HG03280 (cell line): ENCODE measurements around the gene BCL2L12.

Experiments used
- ATAC-seq: cut with Tn5 transposase; IDR thresholded peaks from one replicate; pipeline ENCODE4 v1.9.1; 2021; ENCODE audit warnings: mild to moderate bottlenecking, moderate library complexity; ENCODE audit not compliant: unreplicated experiment

Gene BCL2L12

DNA sequence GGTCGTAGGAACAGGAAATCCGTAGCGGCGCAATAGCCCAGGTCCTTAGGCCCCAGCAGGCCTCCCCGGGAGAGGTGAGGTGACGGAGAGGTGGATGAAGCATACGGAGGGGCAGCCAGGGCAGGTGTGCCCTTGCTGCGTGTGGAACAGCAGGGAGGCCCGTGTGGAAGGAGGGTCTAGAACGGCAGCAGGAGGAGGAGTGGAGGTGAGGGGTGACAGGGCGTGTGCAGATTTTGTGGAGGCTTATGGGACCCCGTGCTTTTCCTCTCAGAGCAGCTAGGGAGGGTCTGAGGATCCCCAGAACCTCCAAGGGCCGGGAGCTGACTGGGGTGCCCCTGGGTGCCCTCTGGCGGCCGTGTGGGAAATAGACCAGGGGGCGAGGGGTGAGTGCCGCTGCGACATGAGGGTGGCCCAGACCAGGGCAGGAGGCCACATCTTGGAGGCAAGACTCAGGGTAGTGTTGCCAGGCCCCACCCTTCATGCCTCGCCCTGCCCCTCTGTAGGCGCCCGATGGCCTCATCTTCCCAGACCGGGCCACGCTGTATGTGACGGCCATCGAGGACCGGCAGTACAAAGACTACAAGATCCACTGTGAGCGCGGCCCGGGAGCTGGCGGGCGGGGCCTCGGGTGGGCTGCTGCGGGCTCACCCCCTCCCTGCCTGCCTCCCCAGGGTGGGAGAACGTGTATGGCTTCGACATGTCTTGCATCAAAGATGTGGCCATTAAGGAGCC is 18.7 kb downstream of the BCL2L12 start:
- no peak for ATAC-seq

DNA sequence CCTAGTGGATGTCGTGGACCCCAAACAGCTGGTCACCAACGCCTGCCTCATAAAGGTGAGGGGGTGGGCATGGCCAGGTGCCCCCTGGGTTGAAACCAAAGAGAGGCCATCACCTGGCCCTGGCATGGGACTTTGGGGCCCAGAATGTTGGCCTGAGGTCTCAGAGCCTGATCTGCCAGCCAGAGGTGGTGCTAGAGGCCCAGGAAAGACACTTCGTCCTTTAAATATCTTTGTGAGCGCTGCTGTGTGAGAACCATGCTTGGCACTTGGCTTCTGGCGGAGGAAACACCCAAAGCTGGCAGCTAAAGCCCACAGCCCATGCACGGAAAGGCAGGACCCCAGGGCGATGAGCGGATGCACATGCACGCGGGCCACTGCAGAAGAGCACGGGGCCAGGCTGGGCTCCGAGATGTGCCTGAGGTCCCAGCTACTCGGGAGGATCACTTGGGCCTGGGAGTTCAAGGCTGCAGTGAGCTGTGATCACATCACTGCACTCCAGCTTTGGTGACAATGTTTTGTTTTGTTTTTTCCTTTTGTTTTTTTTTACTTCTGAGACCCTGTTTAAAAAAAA is 19.3 kb downstream of the BCL2L12 start:
- ATAC-seq: no peak

DNA sequence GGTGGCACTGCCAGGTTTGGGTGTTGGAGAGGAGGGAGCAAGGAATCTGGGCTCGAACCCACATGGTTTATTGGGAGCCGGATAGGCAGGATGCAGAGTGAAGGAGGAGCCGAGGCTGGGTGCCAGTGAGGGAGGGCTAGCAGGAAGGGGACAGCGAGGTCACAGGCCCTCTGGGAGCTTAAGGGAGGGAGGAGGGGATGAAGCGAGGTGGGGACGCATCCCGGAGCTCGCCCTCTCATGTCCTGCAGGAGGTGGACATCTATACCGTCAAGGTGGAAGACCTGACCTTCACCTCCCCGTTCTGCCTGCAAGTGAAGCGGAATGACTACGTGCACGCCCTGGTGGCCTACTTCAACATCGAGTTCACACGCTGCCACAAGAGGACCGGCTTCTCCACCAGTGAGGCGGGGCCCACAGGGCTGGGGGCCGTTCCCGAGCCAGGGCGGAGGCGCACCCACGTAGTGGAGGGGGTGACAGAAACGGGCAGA is 20.2 kb downstream of the BCL2L12 start:
- ATAC-seq: no peak

DNA sequence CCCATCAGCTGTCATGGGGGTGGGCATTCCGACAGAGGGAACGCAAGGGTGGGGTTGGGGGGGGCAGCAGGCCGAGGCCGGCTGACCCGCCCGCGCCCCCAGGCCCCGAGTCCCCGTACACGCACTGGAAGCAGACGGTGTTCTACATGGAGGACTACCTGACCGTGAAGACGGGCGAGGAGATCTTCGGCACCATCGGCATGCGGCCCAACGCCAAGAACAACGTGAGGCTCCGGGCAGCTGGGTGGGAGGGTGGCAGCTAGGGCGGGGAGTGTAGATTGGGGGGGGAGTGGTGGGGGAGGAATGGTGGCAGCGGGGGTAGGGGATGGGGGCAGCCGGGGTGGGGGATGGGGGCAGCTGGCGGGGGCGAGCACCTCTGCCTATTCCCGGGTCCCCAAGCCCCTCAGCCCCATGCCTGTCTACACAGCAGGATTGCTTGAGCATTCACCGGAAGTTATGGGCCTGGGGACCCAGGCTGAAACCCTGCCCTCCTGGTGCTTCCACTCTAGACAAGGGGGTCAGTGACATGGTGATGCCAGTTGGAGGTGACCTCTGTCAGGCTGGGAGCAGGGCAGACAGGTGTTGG is 20.9 kb downstream of the BCL2L12 start:
- ATAC-seq: no peak

DNA sequence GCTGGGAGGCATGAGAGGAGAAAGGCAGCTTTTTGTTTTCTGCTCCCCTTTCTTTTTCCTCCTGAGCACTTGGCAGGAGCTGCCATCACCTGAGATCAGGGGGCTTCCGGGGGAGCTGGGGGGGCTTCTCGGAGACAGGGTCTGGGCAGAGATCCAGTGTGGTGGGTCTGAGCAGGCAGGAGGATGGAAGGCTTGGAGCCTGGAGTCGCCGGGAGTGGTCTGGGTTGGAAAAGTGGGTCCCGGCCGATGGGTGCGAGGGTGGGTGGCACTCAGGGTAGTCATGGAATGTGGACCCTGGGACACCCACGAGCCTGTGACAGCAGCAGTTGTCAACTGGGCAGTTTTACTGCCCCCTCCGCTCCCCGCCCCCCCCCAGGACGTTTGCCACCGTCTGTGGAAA is 21.4 kb downstream of the BCL2L12 start:
- ATAC-seq: no peak

DNA sequence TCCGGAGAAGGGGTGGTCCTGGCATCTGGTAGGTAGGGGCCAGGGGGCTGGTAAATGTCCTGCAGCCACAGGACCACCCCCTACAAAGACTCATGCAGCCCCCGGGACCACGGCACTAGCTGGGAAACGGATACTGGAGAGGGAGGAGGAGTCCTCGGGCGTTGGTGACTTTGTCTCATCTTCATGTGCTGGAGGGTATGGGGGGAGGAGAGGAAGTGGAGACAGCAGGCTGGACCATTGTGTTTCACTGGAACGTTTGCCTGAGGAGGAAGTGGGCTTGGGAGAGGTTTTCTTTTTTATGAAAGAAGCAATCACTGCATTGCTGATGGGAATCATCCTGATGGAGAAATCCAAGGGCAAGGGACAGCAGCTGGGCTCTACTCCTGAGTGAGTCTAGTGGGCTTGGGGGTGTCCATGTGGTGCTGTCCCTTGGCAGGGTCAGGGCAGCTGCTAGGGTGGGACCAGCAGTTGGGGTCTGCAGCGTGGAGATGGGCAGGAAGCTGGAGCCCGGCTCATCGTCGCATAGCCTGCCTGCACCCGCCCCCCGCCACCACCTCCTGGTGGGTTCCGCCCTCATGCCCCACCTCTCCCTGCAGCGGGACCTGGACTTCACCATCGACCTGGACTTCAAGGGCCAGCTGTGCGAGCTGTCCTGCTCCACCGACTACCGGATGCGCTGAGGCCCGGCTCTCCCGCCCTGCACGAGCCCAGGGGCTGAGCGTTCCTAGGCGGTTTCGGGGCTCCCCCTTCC is 22.0 kb downstream of the BCL2L12 start:
- ATAC-seq: no peak

DNA sequence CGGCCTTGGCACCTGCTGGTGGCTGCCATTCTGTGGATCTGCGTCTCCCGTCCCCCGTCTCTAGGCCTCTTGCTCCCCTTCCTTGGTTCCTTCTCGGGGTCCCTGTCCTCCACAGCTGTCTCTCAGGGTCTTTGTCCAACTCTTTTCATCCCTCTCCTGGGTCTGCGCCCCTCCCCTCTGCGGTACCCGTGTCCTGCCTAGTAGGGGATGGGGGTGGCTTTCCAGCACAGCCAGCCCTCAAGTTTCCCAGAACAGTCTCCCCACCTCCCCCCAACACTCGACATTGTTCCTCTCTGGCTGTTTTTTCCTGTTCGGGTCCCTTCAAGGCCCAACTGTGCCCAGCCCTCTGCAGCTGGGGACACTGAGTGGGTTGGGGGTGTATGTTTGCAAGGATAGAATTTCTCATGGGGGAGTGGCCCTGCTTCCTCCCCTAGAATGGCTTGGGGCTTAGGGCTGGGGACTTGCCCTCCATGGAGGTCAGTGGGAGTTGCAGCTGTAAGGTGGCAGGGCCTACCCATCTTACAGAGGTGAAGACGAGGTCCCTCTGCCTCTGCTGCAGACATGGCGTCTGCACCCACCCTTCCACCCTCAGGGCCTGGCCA is 22.9 kb downstream of the BCL2L12 start:
- ATAC-seq: no peak

DNA sequence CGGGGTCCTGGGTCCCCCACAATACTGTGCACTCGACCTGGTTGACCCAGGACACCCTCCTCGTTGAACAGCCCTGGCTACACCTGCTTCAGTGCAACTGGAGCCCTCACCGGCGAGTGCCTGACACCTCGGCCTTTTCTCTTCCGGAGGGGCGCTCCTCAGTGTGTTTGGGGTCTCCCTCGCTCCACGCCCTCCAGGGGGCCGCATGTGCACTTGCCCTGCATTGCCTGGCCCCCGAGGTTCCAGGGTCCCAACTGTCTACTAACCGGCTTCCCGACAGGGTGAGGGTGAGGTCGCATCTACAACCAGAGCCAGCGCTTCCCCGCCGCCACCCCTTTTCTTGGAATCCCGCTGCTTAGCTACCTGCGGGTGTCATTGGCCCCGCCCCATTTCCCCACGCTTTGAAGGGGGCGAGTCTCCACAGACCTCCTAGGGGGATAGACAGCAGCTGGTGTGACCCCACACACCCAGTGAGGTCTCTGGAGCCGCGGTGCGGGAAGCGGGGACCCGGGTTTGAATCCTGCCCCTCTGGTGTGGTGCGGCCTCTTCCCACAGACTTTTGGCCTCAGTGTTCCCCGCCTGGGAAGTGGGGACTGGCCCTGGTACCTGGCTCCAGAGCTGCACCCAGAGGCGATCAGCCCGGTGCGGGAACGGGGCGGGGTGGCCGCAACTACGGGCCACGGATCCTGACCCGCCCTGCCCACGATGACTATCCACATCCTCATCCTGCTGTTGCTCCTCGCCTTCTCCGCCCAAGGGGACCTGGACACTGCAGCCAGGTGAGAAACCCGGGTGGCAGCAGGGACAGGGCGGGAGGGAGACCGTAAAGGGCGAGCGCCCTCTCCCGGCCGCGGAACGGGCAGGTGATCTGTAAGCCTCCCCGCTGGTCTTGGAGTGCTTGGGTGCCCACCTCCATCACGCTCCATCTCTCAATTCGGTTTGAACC is 23.7 kb downstream of the BCL2L12 start, which contains the start of gene ADM5:
Gene ADM5, plus strand, starts transcription at position 462 of the 946 bp plus-strand sequence. Its CDS starts 244 bp downstream, at position 706.
- ATAC-seq: no peak

DNA sequence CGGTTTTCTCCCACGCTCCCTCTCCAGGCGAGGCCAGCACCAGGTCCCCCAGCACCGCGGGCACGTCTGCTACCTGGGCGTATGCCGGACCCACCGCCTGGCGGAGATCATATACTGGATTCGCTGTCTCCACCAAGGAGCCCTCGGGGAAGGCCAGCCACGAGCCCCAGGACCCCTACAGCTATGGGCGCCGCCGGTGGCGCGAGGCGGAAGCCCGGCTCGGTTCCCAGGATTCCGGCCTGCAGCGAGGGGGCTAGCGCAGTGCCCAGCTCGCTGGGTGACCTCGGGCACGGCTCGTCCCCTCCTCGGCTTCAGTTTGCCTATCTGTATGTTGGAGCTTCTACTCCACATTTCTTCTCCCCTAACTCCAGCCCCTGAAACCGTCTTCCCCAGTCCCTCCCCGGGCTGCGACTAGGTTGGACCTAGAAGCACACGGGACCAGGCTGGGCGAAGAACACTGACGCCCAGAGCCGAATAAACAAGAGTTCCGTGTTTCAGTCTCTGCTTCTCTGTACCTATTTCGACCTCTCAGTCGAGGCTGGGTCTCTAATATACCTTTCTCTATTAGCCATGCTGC is 24.4 kb downstream of the BCL2L12 start:
- no peak for ATAC-seq

DNA sequence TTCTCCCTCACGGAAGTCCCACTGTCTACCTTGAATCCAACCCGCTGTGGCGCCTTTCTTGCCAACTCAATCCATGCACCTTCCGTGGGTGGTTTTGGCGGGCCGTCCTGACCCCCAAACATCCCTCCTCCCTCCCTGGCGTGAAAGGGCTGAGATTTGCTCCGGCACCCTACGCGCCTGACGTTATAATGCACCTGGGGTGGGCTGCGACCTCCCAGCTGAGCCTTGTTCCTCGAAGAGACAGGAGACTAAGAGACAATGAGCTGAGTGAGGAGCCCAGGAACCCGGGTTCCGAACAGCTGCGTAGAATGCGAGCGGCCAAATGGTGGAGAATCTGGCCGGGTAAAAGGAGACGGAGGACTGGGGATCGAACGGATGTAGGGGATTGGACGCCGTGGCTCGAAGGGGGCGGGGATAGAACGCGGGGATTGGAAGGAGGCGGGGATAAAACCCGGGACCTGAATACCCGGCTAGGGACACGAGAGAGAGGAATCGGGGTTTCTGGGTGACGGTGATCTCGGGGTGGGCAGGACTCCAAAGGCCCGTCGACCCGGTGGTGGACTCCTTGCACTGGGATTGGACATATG is 25.0 kb downstream of the BCL2L12 start, which contains the start of gene CPT1C:
Gene CPT1C, plus strand, starts transcription at position 461 of the 587 bp plus-strand sequence. CDS start 1,137 bp downstream, outside the sequence.
- ATAC-seq: no peak

DNA sequence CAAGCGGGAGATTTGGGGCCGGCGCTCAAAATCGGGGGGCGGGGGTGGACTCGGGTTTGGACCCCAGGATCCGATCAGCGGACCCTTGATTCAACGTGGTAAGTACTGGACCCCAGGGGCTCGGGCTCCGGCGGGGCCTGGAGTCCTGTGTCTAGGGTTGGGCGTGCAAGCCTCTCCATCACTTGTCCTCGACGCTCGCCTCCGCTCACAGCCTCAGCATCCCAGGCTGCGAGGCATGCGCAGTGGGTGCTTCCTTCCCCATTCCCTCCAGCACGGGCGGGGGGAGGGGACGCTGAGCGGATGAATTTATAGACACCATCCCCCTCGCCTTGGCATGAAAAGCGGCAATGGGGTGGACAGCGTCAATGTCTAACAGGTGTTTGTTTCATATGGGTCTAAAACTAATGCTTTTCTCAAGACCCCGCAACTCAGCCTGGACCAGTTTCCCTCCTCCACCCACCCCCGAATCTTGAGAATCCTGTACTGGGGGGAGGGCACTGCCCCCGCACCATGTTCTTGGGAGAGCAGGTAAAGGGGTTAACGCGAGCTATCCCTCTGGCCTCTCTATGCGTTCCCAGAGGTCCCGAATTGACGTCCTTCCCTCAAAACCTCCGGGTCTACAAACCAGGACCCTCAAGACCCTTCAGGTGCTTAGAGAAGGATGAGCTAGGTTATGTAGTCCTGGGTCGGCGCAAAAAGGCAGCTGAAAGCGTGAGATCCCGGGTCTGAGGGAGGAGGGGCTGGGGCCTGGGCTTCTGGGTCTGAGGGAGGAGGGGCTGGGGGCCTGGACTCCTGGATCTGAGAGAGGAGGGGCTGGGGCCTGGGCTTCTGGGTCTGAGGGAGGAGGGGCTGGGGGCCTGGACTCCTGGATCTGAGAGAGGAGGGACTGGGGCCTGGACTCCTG is 25.8 kb downstream of the BCL2L12 start:
- ATAC-seq: no peak

DNA sequence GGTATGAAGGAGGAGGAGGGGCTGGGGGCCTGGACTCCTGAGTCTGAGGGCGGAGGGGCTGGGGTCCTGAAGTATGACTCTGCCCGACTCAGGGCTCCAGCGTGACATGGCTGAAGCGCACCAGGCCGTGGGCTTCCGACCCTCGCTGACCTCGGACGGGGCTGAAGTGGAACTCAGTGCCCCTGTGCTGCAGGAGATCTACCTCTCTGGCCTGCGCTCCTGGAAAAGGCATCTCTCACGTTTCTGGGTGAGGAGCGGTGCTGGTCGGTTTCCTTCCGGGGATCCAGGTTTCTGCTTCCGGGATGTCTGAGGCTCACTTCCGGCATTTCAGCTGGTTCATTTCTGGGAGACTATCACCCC is 26.4 kb downstream of the BCL2L12 start:
- no peak for ATAC-seq

DNA sequence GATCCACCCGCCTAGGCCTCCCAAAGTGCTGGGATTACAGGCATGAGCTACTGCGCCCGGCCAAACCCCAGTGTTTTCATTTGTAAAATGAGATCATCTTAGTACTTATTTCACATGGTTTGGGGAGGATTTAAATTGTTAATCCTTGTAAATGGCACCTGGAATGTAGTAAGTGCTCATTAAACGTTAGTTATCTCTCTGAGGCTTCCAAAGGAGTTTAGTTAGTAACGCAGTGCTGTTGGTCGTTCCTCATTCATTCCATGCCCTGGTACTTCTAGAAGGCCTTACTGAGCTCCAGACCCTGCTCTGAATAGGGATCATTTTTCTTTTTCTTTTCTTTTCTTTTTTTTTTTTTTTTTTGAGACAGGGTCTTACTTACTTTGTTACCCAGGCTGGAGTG is 30.4 kb downstream of the BCL2L12 start:
- ATAC-seq: no peak

DNA sequence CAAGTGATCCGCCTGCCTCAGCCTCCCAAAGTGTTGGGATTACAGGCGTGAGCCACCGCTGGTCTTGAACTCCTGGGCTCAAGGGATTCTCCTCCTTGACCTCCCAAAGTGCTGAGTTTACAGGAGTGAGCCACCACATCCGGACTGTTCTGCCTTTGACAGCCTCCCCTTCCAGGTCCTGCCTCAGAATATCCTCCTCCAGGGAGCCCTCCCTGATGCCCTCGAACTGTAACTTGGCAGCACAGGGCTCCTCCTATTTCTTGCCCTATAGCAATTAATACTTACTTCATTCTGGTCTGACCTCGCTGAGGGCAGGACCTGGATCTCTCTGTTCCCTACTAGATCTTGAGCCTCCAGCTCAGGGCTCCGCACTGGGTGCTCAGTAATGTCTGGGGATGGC is 31.1 kb downstream of the BCL2L12 start:
- no peak for ATAC-seq

DNA sequence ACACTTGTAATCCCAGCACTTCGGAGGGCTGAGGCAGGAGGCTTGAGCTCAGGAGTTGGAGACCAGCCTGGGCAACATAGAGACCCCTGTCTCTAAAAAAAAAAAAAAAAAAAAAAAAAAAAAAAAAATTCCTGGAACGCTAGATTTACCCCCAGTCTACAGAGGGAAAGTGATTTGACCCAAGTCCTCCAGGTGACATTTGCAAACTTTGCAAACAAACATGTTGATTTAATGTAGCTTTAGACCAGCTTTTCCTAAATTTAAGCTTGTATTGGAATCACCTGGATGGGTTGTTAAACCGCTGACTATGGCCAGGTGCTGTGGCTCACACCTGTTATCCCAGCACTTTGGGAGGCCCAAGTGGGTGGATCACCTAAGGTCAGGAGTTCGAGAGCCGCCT is 33.6 kb downstream of the BCL2L12 start:
- no peak for ATAC-seq

DNA sequence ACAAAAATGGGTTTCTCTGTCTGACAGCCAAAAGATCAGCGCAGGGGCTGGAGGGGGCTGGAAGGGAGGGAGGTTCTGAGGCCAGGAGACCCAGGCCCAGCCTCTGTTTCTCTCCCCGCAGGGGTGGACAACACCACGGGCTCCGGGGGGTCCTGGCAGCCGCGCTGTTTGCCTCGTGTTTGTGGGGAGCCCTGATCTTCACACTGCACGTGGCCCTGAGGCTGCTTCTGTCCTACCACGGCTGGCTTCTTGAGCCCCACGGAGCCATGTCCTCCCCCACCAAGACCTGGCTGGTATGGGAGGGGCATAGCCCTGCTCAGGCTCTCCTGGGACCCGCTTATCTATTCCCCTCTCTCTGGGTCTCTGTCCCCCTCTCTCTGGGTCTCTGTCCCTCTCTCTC is 34.8 kb downstream of the BCL2L12 start:
- no peak for ATAC-seq

DNA sequence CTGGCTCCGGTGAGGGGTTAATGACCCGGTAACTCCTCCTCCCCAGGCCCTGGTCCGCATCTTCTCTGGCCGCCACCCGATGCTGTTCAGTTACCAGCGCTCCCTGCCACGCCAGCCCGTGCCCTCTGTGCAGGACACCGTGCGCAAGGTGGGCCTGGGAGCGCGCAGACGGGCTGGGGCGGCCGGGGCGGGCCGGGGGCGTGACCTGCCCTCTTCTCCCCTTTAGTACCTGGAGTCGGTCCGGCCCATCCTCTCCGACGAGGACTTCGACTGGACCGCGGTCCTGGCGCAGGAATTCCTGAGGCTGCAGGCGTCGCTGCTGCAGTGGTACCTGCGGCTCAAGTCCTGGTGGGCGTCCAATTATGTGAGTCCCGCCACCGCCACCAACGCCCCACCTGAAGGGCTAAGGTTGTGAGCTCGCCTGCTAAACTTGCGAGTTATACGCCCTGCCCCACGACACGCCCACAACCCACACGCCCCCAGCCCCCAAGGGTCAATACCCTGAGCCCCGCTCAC is 35.6 kb downstream of the BCL2L12 start:
- ATAC-seq: no peak
